Measurements from ENCODE around the gene SLC35E2B.
"Not testable (repeated sequence)": the region's sequence is repeated elsewhere in the genome, so short reads cannot be mapped to it uniquely, and the experiment has no call there.

Gene SLC35E2B

GRCh38 chr1:1692714-1693647 is at the start of gene SLC35E2B:
SLC35E2B (minus strand) TSS chr1:1692795; CDS start chr1:1676699, 16,096 bp downstream.
- not testable (repeated sequence) for H3K27me3 Mint-ChIP-seq, H3K9me3 Mint-ChIP-seq, H3K36me3 Mint-ChIP-seq, H3K4me1 Mint-ChIP-seq
- ATAC-seq, result peak; percentile 92
- Mint-ChIP-seq H3K27ac (peak within 1 kb of the TSS; percentile 90), H3K4me3 (peak within 1 kb of the TSS; percentile 79)

- not testable (repeated sequence) for H3K4me1 Mint-ChIP-seq, ATAC-seq, H3K9me3 Mint-ChIP-seq, H3K36me3 Mint-ChIP-seq, H3K27ac Mint-ChIP-seq, H3K27me3 Mint-ChIP-seq, H3K4me3 Mint-ChIP-seq
Observed at GRCh38 chr1:1741013-1741412, 48.4 kb upstream of the SLC35E2B start.

- not testable (repeated sequence) for H3K4me1 Mint-ChIP-seq, H3K36me3 Mint-ChIP-seq, H3K27me3 Mint-ChIP-seq, H3K27ac Mint-ChIP-seq, H3K4me3 Mint-ChIP-seq, H3K9me3 Mint-ChIP-seq
- ATAC-seq, result peak; percentile 63
Observed at GRCh38 chr1:1738799-1739337, 46.3 kb upstream of the SLC35E2B start.

- Mint-ChIP-seq H3K36me3 (peaks cover 11% of the 10 kb centered on the region), H3K27ac (peak overlapping the region; percentile 58), H3K4me3 (peak overlapping the region; percentile 43)
- not testable (repeated sequence) for H3K27me3 Mint-ChIP-seq, H3K4me1 Mint-ChIP-seq, H3K9me3 Mint-ChIP-seq
- ATAC-seq, result peak; percentile 77
Observed at GRCh38 chr1:1737675-1738590, 45.3 kb upstream of the SLC35E2B start.

GRCh38 chr1:1732381-1732780 is 39.8 kb upstream of the SLC35E2B start:
- Mint-ChIP-seq H3K27ac (no peak overlapping the region), H3K4me3 (no peak overlapping the region)

GRCh38 chr1:1730870-1731269 is 38.3 kb upstream of the SLC35E2B start:
- H3K4me3 Mint-ChIP-seq, result no peak overlapping the region
- peaks cover 18% of the 10 kb centered on the region for H3K36me3 Mint-ChIP-seq
- peak overlapping the region; percentile 64 for H3K27ac Mint-ChIP-seq
- no peaks in the 10 kb centered on the region for H3K9me3 Mint-ChIP-seq
- peaks cover 5% of the 10 kb centered on the region for H3K4me1 Mint-ChIP-seq
- ATAC-seq, result no peak
- H3K27me3 Mint-ChIP-seq, result no peaks in the 10 kb centered on the region

More at GRCh38 chr1:1732381-1732780, 39.8 kb upstream of the SLC35E2B start:
- H3K4me1 Mint-ChIP-seq, result no peaks in the 10 kb centered on the region
- ATAC-seq, result no peak
- H3K27me3 Mint-ChIP-seq, result no peaks in the 10 kb centered on the region
- H3K9me3 Mint-ChIP-seq, result no peaks in the 10 kb centered on the region
- H3K36me3 Mint-ChIP-seq, result peaks cover 25% of the 10 kb centered on the region

GRCh38 chr1:1730230-1730629 is 37.6 kb upstream of the SLC35E2B start:
- H3K27me3 Mint-ChIP-seq, H3K9me3 Mint-ChIP-seq, ATAC-seq, H3K4me1 Mint-ChIP-seq, H3K4me3 Mint-ChIP-seq, H3K27ac Mint-ChIP-seq: not testable (repeated sequence)
- peaks cover 18% of the 10 kb centered on the region for H3K36me3 Mint-ChIP-seq

- ATAC-seq, H3K4me1 Mint-ChIP-seq, H3K27me3 Mint-ChIP-seq, H3K9me3 Mint-ChIP-seq, H3K4me3 Mint-ChIP-seq, H3K27ac Mint-ChIP-seq: not testable (repeated sequence)
- peaks cover 18% of the 10 kb centered on the region for H3K36me3 Mint-ChIP-seq
Observed at GRCh38 chr1:1729116-1729816, 36.7 kb upstream of the SLC35E2B start.

- H3K27me3 Mint-ChIP-seq, H3K27ac Mint-ChIP-seq, H3K9me3 Mint-ChIP-seq, H3K4me1 Mint-ChIP-seq, ATAC-seq, H3K4me3 Mint-ChIP-seq: not testable (repeated sequence)
- peaks cover 13% of the 10 kb centered on the region for H3K36me3 Mint-ChIP-seq
Observed at GRCh38 chr1:1728308-1729005, 35.9 kb upstream of the SLC35E2B start.

- H3K27me3 Mint-ChIP-seq, H3K4me1 Mint-ChIP-seq, H3K36me3 Mint-ChIP-seq, H3K4me3 Mint-ChIP-seq, H3K27ac Mint-ChIP-seq, ATAC-seq, H3K9me3 Mint-ChIP-seq: not testable (repeated sequence)
Observed at GRCh38 chr1:1727131-1727651, 34.6 kb upstream of the SLC35E2B start.

- ATAC-seq, H3K36me3 Mint-ChIP-seq, H3K9me3 Mint-ChIP-seq, H3K4me1 Mint-ChIP-seq, H3K27me3 Mint-ChIP-seq: not testable (repeated sequence)
- H3K4me3 Mint-ChIP-seq, result peak overlapping the region; percentile 55
- peak overlapping the region; percentile 57 for H3K27ac Mint-ChIP-seq
Observed at GRCh38 chr1:1726088-1726487, 33.5 kb upstream of the SLC35E2B start.

- ATAC-seq, result peak; percentile 99
Observed at GRCh38 chr1:1724035-1724864, 31.7 kb upstream of the SLC35E2B start, which contains the start of gene CDK11A. CDK11A (minus strand) TSS chr1:1724357; CDS start chr1:1722818, 1,539 bp downstream.

GRCh38 chr1:1721201-1721600 is 28.6 kb upstream of the SLC35E2B start:
- no peaks in the 10 kb centered on the region for H3K27me3 Mint-ChIP-seq
- no peaks in the 10 kb centered on the region for H3K9me3 Mint-ChIP-seq
- H3K4me3 Mint-ChIP-seq, result no peak overlapping the region
- no peak for ATAC-seq
- H3K27ac Mint-ChIP-seq, result no peak overlapping the region
- H3K36me3 Mint-ChIP-seq, result peaks cover 16% of the 10 kb centered on the region
- H3K4me1 Mint-ChIP-seq, result peaks cover 3% of the 10 kb centered on the region

More at GRCh38 chr1:1724035-1724864, 31.7 kb upstream of the SLC35E2B start, which contains the start of gene CDK11A:
- H3K9me3 Mint-ChIP-seq, H3K4me1 Mint-ChIP-seq, H3K27me3 Mint-ChIP-seq, H3K36me3 Mint-ChIP-seq: not testable (repeated sequence)
- H3K4me3 Mint-ChIP-seq, result peak within 1 kb of the TSS; percentile 96
- H3K27ac Mint-ChIP-seq, result peak within 1 kb of the TSS; percentile 94
